ENCODE measurements around the gene CXXC4. TPM values are rescaled to one million over a fixed set of nuclear protein-coding genes. Genes with fewer than 3 reads are reported as not detected.

Gene CXXC4
- total RNA-seq, 2 experiments from 2014 or later, result 0.03 TPM; not detected in 1

- H3K36me3 ChIP-seq (ENCODE audit: insufficient read depth, low read length), result no peaks in the 10 kb centered on the region
- H3K4me1 ChIP-seq (ENCODE audit: insufficient read depth, low read length, poor library complexity, severe bottlenecking), result no peaks in the 10 kb centered on the region
- no peaks in the 10 kb centered on the region for H4K20me1 ChIP-seq (ENCODE audit: insufficient read depth, low read length)
- H3K9me2 ChIP-seq (ENCODE audit: insufficient read depth, low read length), result no peaks in the 10 kb centered on the region
- no peaks in the 10 kb centered on the region for H3K79me2 ChIP-seq (ENCODE audit: insufficient read depth, low read depth, low read length)
- ChIA-PET POLR2A (interaction anchor here (1.6 kb wide), 1 partner anchor 9 kb away, joined by 4 read pairs; no protein-coding TSS in a partner anchor), CTCF (ENCODE audit: unreplicated experiment) (no interaction called here)
- no peak overlapping the region for H2AFZ ChIP-seq (ENCODE audit: low read length)
- TF ChIP-seq CTCF (conservative IDR thresholded peaks at IDR 0.05; ENCODE audit: low read length) (no peak), EZH2phosphoT487 (IDR thresholded peaks at IDR 0.05; ENCODE audit: borderline replicate concordance, low read depth, low read length) (no peak)
- H3K27ac ChIP-seq (ENCODE audit: low read depth, low read length, poor library complexity, severe bottlenecking), result no peak overlapping the region
- no TSS peak for BruUV-seq (replicated peaks)
- H3K4me2 ChIP-seq (ENCODE audit: low read length), result no peak overlapping the region
- DNase-seq (ENCODE audit: low spot score), result no peak
- no peaks in the 10 kb centered on the region for H3K9me3 ChIP-seq (ENCODE audit: low read length)
- no peak overlapping the region for H3K4me3 ChIP-seq (ENCODE audit: low read depth, low read length, poor library complexity, severe bottlenecking)
- intact Hi-C loops (cut with micrococcal nuclease; ENCODE audit: unreplicated experiment), result no loop called here
Observed at GRCh38 chr4:104508224-104508623, 13.5 kb upstream of the CXXC4 start.

- Histone ChIP-seq H3K4me3 (ENCODE audit: low read depth, low read length, poor library complexity, severe bottlenecking) (no peak overlapping the region), H3K9me2 (ENCODE audit: insufficient read depth, low read length) (no peaks in the 10 kb centered on the region), H3K9me3 (ENCODE audit: low read length) (no peaks in the 10 kb centered on the region), H3K4me2 (ENCODE audit: low read length) (no peak overlapping the region), H2AFZ (ENCODE audit: low read length) (no peak overlapping the region), H3K27ac (ENCODE audit: low read depth, low read length, poor library complexity, severe bottlenecking) (no peak overlapping the region), H3K79me2 (ENCODE audit: insufficient read depth, low read depth, low read length) (no peaks in the 10 kb centered on the region), H4K20me1 (ENCODE audit: insufficient read depth, low read length) (no peaks in the 10 kb centered on the region), H3K4me1 (ENCODE audit: insufficient read depth, low read length, poor library complexity, severe bottlenecking) (no peaks in the 10 kb centered on the region), H3K36me3 (ENCODE audit: insufficient read depth, low read length) (no peaks in the 10 kb centered on the region)
- CTCF ChIA-PET (ENCODE audit: unreplicated experiment), result no interaction called here
- BruUV-seq (replicated peaks), result no TSS peak
- DNase-seq (ENCODE audit: low spot score), result no peak
- POLR2A ChIA-PET, result interaction anchor here (0.6 kb wide), 1 partner anchor 47 kb away, joined by 4 read pairs; no protein-coding TSS in a partner anchor
- no peak for TF ChIP-seq EZH2phosphoT487 (IDR thresholded peaks at IDR 0.05; ENCODE audit: borderline replicate concordance, low read depth, low read length)
- TF ChIP-seq CTCF (conservative IDR thresholded peaks at IDR 0.05; ENCODE audit: low read length), result no peak
- intact Hi-C loops (cut with micrococcal nuclease; ENCODE audit: unreplicated experiment), result no loop called here
Observed at GRCh38 chr4:104507112-104507511, 12.4 kb upstream of the CXXC4 start.

- Histone ChIP-seq H4K20me1 (ENCODE audit: insufficient read depth, low read length) (no peaks in the 10 kb centered on the region), H3K4me1 (ENCODE audit: insufficient read depth, low read length, poor library complexity, severe bottlenecking) (no peaks in the 10 kb centered on the region), H3K4me2 (ENCODE audit: low read length) (no peak overlapping the region), H3K4me3 (ENCODE audit: low read depth, low read length, poor library complexity, severe bottlenecking) (no peak overlapping the region), H3K79me2 (ENCODE audit: insufficient read depth, low read depth, low read length) (no peaks in the 10 kb centered on the region), H3K9me2 (ENCODE audit: insufficient read depth, low read length) (no peaks in the 10 kb centered on the region), H3K27ac (ENCODE audit: low read depth, low read length, poor library complexity, severe bottlenecking) (no peak overlapping the region), H3K36me3 (ENCODE audit: insufficient read depth, low read length) (no peaks in the 10 kb centered on the region), H3K9me3 (ENCODE audit: low read length) (no peaks in the 10 kb centered on the region), H2AFZ (ENCODE audit: low read length) (no peak overlapping the region)
- DNase-seq (ENCODE audit: low spot score), result no peak
- BruUV-seq (replicated peaks), result no TSS peak
- POLR2A ChIA-PET, result no interaction called here
- CTCF ChIA-PET (ENCODE audit: unreplicated experiment), result no interaction called here
- intact Hi-C loops (cut with micrococcal nuclease; ENCODE audit: unreplicated experiment), result no loop called here
- no peak for TF ChIP-seq CTCF (conservative IDR thresholded peaks at IDR 0.05; ENCODE audit: low read length)
- no peak for TF ChIP-seq EZH2phosphoT487 (IDR thresholded peaks at IDR 0.05; ENCODE audit: borderline replicate concordance, low read depth, low read length)
Observed at GRCh38 chr4:104504536-104504935, 9.8 kb upstream of the CXXC4 start.
